OCI-LY1 (cell line): ENCODE data around the gene TBC1D10A.

Source experiments
- H2AFZ ChIP-seq: fragments of 200-600 bp; sonication (generic), shearing (Covaris generic); 2 replicates; pipeline ENCODE4 v1.6.0; 2014; ENCODE audit warnings: antibody characterized with exemption, mild to moderate bottlenecking, low read length
- H3F3A ChIP-seq: fragments of 200-600 bp; sonication (generic), shearing (Covaris generic); 2 replicates; pipeline ENCODE4 v1.6.0; 2014; ENCODE audit warnings: mild to moderate bottlenecking, antibody characterized with exemption, low read length, moderate library complexity; ENCODE audit not compliant: insufficient read depth
- H3K27ac ChIP-seq: fragments of 200-600 bp; sonication (generic); 2 replicates; pipeline ENCODE4 v1.5.1; 2014; ENCODE audit warnings: low read length, mixed run types, mild to moderate bottlenecking, low read depth; ENCODE audit not compliant: poor library complexity, severe bottlenecking
- H3K27me3 ChIP-seq: fragments of 200-600 bp; sonication (generic); 2 replicates; pipeline ENCODE4 v1.6.0; 2014; ENCODE audit warnings: antibody characterized with exemption, mild to moderate bottlenecking, low read length, moderate library complexity; ENCODE audit not compliant: insufficient read depth
- H3K36me3 ChIP-seq: fragments of 200-600 bp; sonication (generic); 2 replicates; pipeline ENCODE4 v1.6.1; 2014; ENCODE audit warnings: mild to moderate bottlenecking, antibody characterized with exemption, low read length, moderate library complexity, mixed read lengths; ENCODE audit not compliant: insufficient read depth
- H3K4me1 ChIP-seq: fragments of 200-600 bp; sonication (generic); 2 replicates; pipeline ENCODE4 v1.5.1; 2014; ENCODE audit warnings: mild to moderate bottlenecking, low read length, moderate library complexity; ENCODE audit not compliant: insufficient read depth, severe bottlenecking
- H3K4me2 ChIP-seq: fragments of 200-600 bp; sonication (generic), shearing (Covaris generic); 2 replicates; pipeline ENCODE4 v1.6.1; 2014; ENCODE audit warnings: low read length
- H3K4me3 ChIP-seq: fragments of 200-600 bp; sonication (generic); 2 replicates; pipeline ENCODE4 v1.5.1; 2014; ENCODE audit warnings: low read length, low read depth, mild to moderate bottlenecking, mixed read lengths; ENCODE audit not compliant: poor library complexity, severe bottlenecking
- H3K79me2 ChIP-seq: fragments of 200-600 bp; shearing (Covaris generic); 2 replicates; pipeline ENCODE4 v1.6.1; 2016; ENCODE audit warnings: mixed run types, low read length, mixed read lengths; ENCODE audit not compliant: insufficient read depth
- H3K9ac ChIP-seq: fragments of 200-600 bp; sonication (generic), shearing (Covaris generic); 2 replicates; pipeline ENCODE4 v1.6.1; 2014; ENCODE audit warnings: mild to moderate bottlenecking, low read length, mixed read lengths
- H3K9me2 ChIP-seq: fragments of 200-600 bp; sonication (generic), shearing (Covaris generic); 2 replicates; pipeline ENCODE4 v1.6.1; 2014; ENCODE audit warnings: low read depth, mild to moderate bottlenecking, low read length, mixed read lengths
- H3K9me3 ChIP-seq: fragments of 200-600 bp; shearing (Covaris generic); 2 replicates; pipeline ENCODE4 v1.6.1; 2014; ENCODE audit warnings: low read length, mixed read lengths
- H4K20me1 ChIP-seq: fragments of 200-600 bp; sonication (generic), shearing (Covaris generic); 2 replicates; pipeline ENCODE4 v1.6.0; 2016; ENCODE audit warnings: mild to moderate bottlenecking, low read length; ENCODE audit not compliant: insufficient read depth
- EZH2 ChIP-seq: fragments of 200-600 bp; sonication (generic), shearing (Covaris generic); IDR thresholded peaks from 2 replicates; pipeline ENCODE4 v1.8.0; 2017; ENCODE audit warnings: borderline replicate concordance, mixed run types, mild to moderate bottlenecking, antibody characterized with exemption, low read length, moderate library complexity, mixed read lengths
- TF ChIP-seq, protein P1 (sequence below): fragments of 200-600 bp; sonication (generic), shearing (Covaris generic); IDR thresholded peaks from 2 replicates; pipeline ENCODE4 v1.5.1; 2017; ENCODE audit warnings: mild to moderate bottlenecking, antibody characterized with exemption, low read length, moderate library complexity, mixed read lengths

The TBC1D10A gene

GRCh38 chr22:30326706-30327362, at the start of gene TBC1D10A:
TSS of gene TBC1D10A (minus strand) at chr22:30326941. CDS start at chr22:30326881, 60 bp downstream.
- Histone ChIP-seq H3K9me3 (no peaks in the 10 kb centered on the region), H3K9ac (peak within 1 kb of the TSS; percentile 79), H4K20me1 (no peaks in the 10 kb centered on the region), H3F3A (no peaks in the 10 kb centered on the region), H3K4me2 (peak within 1 kb of the TSS; percentile 95), H3K4me3 (peak within 1 kb of the TSS; percentile 93), H3K4me1 (peaks cover 29% of the 10 kb centered on the region), H3K27me3 (no peaks in the 10 kb centered on the region), H3K9me2 (no peaks in the 10 kb centered on the region), H2AFZ (no peak within 1 kb of the TSS), H3K36me3 (peaks cover 24% of the 10 kb centered on the region), H3K79me2 (no peaks in the 10 kb centered on the region), H3K27ac (peak within 1 kb of the TSS; percentile 46)
- TF ChIP-seq, protein P1, sequence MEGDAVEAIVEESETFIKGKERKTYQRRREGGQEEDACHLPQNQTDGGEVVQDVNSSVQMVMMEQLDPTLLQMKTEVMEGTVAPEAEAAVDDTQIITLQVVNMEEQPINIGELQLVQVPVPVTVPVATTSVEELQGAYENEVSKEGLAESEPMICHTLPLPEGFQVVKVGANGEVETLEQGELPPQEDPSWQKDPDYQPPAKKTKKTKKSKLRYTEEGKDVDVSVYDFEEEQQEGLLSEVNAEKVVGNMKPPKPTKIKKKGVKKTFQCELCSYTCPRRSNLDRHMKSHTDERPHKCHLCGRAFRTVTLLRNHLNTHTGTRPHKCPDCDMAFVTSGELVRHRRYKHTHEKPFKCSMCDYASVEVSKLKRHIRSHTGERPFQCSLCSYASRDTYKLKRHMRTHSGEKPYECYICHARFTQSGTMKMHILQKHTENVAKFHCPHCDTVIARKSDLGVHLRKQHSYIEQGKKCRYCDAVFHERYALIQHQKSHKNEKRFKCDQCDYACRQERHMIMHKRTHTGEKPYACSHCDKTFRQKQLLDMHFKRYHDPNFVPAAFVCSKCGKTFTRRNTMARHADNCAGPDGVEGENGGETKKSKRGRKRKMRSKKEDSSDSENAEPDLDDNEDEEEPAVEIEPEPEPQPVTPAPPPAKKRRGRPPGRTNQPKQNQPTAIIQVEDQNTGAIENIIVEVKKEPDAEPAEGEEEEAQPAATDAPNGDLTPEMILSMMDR, result no peak
- TF ChIP-seq EZH2, result no peak

DNA sequence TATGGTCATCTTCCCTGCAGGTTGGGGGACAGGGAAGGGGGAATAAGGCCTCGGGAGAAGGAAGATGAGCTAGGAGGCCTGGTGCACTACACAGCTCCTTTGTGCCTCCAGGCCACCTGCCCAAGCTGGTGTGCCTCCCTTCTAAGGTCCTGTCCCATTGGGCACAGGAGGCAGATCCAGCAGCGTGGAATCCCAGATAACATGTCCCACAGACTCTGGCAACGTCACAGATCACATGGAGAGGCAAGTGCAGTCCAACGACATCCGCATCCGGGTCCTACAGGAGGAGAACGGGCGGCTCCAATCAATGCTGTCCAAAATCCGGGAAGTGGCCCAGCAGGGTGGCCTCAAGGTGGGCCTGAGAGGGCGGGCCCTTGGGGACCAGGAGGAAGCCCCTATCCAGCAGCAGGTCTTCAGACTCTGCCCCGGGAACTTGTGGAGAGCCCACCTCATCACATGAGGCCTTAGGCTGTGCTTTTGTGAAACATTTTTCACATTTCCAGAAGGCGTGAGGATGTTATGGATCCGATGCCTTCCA, 48.6 kb upstream of the TBC1D10A start:
- Histone ChIP-seq H2AFZ (no peak overlapping the region), H3K9me3 (no peaks in the 10 kb centered on the region), H3K4me1 (no peaks in the 10 kb centered on the region), H3F3A (no peaks in the 10 kb centered on the region), H3K27ac (no peak overlapping the region), H3K27me3 (peaks cover 4% of the 10 kb centered on the region; the same call in 1 of the 2 replicates), H3K36me3 (no peaks in the 10 kb centered on the region), H3K9ac (no peak overlapping the region), H3K4me3 (no peak overlapping the region), H3K9me2 (no peaks in the 10 kb centered on the region), H3K4me2 (no peak overlapping the region), H3K79me2 (no peaks in the 10 kb centered on the region), H4K20me1 (no peaks in the 10 kb centered on the region)
- TF ChIP-seq EZH2, result no peak

DNA sequence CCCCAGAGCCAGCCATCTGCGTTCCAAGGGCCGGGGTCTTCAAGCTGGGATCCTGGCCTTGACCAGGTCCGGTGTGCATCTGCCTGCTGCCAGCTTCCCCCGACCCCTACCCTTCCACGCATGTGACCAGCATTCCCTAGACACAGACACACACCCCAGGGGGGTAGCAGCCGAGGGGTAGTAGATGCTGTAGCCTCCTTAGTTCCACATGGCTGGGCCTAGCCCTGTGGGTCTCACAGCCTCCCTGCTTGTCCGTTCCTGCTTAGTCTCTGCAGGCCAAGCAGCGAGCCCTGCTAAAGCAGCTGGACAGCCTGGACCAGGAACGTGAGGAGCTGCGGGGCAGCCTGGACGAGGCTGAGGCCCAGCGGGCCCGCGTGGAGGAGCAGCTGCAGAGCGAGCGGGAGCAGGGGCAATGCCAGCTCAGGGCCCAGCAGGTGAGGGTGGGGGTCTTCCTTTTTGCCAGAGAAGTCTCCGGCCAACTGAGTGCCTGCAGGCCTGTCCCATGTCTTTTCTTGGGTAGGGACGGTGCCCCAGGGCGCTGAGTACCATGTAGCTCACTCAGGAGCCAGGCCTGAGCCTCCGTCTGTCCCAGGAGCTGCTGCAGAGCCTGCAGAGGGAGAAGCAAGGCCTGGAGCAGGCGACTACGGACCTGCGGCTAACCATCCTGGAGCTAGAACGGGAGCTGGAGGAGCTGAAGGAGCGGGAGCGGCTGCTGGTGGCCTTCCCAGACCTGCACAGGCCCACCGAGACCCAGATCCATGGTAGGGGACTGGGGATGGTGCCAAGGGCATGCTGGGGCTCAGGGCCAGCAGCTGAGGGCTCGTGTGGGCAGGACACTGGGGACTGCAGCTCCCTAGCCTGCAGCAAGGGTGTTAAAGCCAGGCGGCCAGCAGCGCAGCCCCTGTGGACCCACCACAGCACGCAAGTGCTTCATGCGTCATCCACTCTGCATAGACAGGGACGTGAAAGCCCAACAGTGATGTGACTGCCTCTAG, 46.9 kb upstream of the TBC1D10A start:
- H3F3A ChIP-seq, result no peaks in the 10 kb centered on the region
- H3K4me1 ChIP-seq, result no peaks in the 10 kb centered on the region
- no peak overlapping the region for H3K9ac ChIP-seq
- no peak overlapping the region for H3K27ac ChIP-seq
- H3K79me2 ChIP-seq, result no peaks in the 10 kb centered on the region
- no peaks in the 10 kb centered on the region for H4K20me1 ChIP-seq
- H2AFZ ChIP-seq, result no peak overlapping the region
- no peak overlapping the region for H3K4me2 ChIP-seq
- no peaks in the 10 kb centered on the region for H3K9me2 ChIP-seq
- peaks cover 4% of the 10 kb centered on the region; the same call in 1 of the 2 replicates for H3K27me3 ChIP-seq
- H3K4me3 ChIP-seq, result no peak overlapping the region
- TF ChIP-seq, protein P1, result no peak
- TF ChIP-seq EZH2, result no peak
- H3K36me3 ChIP-seq, result no peaks in the 10 kb centered on the region
- H3K9me3 ChIP-seq, result no peaks in the 10 kb centered on the region
